ENCODE measurements around the gene EBF3.

EBF3 gene

DNA sequence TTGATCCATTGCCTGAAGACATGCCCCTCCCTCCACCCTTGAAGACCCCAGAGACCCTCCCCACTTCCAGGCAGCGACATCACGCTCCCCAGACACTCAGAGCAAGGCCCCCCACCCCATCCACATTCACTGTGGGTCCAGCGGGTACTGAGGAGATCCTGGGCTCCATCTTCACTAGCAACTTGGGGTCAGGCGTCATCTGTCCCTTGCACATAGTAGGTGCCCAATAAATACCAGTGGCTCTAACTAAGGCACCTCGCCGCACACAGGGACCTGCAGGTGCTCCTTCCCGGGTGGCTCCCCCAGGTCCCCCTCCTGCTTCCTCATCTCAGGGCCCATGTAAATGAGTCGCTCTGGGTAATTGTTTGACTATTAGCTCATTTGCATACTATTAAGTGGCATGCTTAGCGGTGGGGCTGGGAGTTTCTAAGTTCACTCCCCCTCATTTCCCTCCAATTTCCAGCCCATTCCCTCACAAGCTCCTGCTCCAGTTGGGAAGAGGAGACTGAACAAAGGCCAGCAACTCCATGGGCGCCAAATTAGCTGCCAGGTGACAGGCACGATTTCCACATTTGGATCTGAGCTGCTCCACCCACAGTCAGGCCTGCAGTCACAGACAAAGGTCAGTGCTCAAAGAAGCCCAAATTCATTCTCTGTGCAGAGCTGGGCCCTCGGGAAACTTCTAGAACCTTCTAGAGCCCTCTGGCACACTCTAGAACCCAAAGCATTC is 29.7 kb downstream of the EBF3 start:
- TF ChIP-seq, protein P1, sequence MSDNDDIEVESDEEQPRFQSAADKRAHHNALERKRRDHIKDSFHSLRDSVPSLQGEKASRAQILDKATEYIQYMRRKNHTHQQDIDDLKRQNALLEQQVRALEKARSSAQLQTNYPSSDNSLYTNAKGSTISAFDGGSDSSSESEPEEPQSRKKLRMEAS (IDR thresholded peaks at IDR 0.05) = no peak
- TF ChIP-seq EGR1 (IDR thresholded peaks at IDR 0.05) (no peak), CEBPB (IDR thresholded peaks at IDR 0.05) (no peak), TCF12 (IDR thresholded peaks at IDR 0.05; ENCODE audit: low read depth) (no peak), NFIC (IDR thresholded peaks at IDR 0.05) (no peak)

- TF ChIP-seq USF1 (IDR thresholded peaks at IDR 0.05) = no peak
- no peak for TF ChIP-seq YY1 (IDR thresholded peaks at IDR 0.05; ENCODE audit: low read depth)
- no peak for TF ChIP-seq TCF12 (IDR thresholded peaks at IDR 0.05; ENCODE audit: low read depth)
- TF ChIP-seq CEBPB (IDR thresholded peaks at IDR 0.05) = no peak
- no peak for TF ChIP-seq FOXM1 (IDR thresholded peaks at IDR 0.05; ENCODE audit: borderline replicate concordance, low read depth)
- TF ChIP-seq CREB1 (IDR thresholded peaks at IDR 0.05; ENCODE audit: low read depth) = no peak
- no peak for TF ChIP-seq ZBTB7A (IDR thresholded peaks at IDR 0.05; ENCODE audit: low read depth)
- no peak for TF ChIP-seq EP300 (IDR thresholded peaks at IDR 0.05; ENCODE audit: borderline replicate concordance)
- TF ChIP-seq RAD21 (IDR thresholded peaks at IDR 0.05; ENCODE audit: low read depth) = no peak
- TF ChIP-seq EGR1 (IDR thresholded peaks at IDR 0.05) = no peak
- no peak for TF ChIP-seq TAF1 (IDR thresholded peaks at IDR 0.05; ENCODE audit: low read depth)
- no peak for TF ChIP-seq NFIC (IDR thresholded peaks at IDR 0.05)
- TF ChIP-seq, protein P1 (IDR thresholded peaks at IDR 0.05) = no peak
- TF ChIP-seq, protein P2, sequence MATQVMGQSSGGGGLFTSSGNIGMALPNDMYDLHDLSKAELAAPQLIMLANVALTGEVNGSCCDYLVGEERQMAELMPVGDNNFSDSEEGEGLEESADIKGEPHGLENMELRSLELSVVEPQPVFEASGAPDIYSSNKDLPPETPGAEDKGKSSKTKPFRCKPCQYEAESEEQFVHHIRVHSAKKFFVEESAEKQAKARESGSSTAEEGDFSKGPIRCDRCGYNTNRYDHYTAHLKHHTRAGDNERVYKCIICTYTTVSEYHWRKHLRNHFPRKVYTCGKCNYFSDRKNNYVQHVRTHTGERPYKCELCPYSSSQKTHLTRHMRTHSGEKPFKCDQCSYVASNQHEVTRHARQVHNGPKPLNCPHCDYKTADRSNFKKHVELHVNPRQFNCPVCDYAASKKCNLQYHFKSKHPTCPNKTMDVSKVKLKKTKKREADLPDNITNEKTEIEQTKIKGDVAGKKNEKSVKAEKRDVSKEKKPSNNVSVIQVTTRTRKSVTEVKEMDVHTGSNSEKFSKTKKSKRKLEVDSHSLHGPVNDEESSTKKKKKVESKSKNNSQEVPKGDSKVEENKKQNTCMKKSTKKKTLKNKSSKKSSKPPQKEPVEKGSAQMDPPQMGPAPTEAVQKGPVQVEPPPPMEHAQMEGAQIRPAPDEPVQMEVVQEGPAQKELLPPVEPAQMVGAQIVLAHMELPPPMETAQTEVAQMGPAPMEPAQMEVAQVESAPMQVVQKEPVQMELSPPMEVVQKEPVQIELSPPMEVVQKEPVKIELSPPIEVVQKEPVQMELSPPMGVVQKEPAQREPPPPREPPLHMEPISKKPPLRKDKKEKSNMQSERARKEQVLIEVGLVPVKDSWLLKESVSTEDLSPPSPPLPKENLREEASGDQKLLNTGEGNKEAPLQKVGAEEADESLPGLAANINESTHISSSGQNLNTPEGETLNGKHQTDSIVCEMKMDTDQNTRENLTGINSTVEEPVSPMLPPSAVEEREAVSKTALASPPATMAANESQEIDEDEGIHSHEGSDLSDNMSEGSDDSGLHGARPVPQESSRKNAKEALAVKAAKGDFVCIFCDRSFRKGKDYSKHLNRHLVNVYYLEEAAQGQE (IDR thresholded peaks at IDR 0.05; ENCODE audit: low read depth) = no peak
- no peak for TF ChIP-seq TEAD4 (IDR thresholded peaks at IDR 0.05)
Observed at GRCh38 chr10:129933456-129934092, 30.5 kb downstream of the EBF3 start.

GRCh38 chr10:129932751-129933433 is 31.2 kb downstream of the EBF3 start:
- TF ChIP-seq, protein P2 (IDR thresholded peaks at IDR 0.05; ENCODE audit: low read depth) = no peak
- no peak for TF ChIP-seq CREB1 (IDR thresholded peaks at IDR 0.05; ENCODE audit: low read depth)
- TF ChIP-seq NFIC (IDR thresholded peaks at IDR 0.05) = no peak
- no peak for TF ChIP-seq RAD21 (IDR thresholded peaks at IDR 0.05; ENCODE audit: low read depth)
- TF ChIP-seq TCF12 (IDR thresholded peaks at IDR 0.05; ENCODE audit: low read depth) = no peak
- no peak for TF ChIP-seq YY1 (IDR thresholded peaks at IDR 0.05; ENCODE audit: low read depth)
- TF ChIP-seq CEBPB (IDR thresholded peaks at IDR 0.05) = no peak
- no peak for TF ChIP-seq TEAD4 (IDR thresholded peaks at IDR 0.05)
- TF ChIP-seq FOXM1 (IDR thresholded peaks at IDR 0.05; ENCODE audit: borderline replicate concordance, low read depth) = no peak
- no peak for TF ChIP-seq USF1 (IDR thresholded peaks at IDR 0.05)
- no peak for TF ChIP-seq EGR1 (IDR thresholded peaks at IDR 0.05)
- TF ChIP-seq TAF1 (IDR thresholded peaks at IDR 0.05; ENCODE audit: low read depth) = no peak

- TF ChIP-seq ZBTB7A (IDR thresholded peaks at IDR 0.05; ENCODE audit: low read depth) = no peak
- no peak for TF ChIP-seq RAD21 (IDR thresholded peaks at IDR 0.05; ENCODE audit: low read depth)
- TF ChIP-seq, protein P1 (IDR thresholded peaks at IDR 0.05) = no peak
- TF ChIP-seq YY1 (IDR thresholded peaks at IDR 0.05; ENCODE audit: low read depth) = no peak
- TF ChIP-seq EP300 (IDR thresholded peaks at IDR 0.05; ENCODE audit: borderline replicate concordance) = no peak
- TF ChIP-seq TAF1 (IDR thresholded peaks at IDR 0.05; ENCODE audit: low read depth) = no peak
- no peak for TF ChIP-seq USF1 (IDR thresholded peaks at IDR 0.05)
- TF ChIP-seq FOXM1 (IDR thresholded peaks at IDR 0.05; ENCODE audit: borderline replicate concordance, low read depth) = no peak
- no peak for TF ChIP-seq CEBPB (IDR thresholded peaks at IDR 0.05)
- no peak for TF ChIP-seq TEAD4 (IDR thresholded peaks at IDR 0.05)
- no peak for TF ChIP-seq EGR1 (IDR thresholded peaks at IDR 0.05)
- TF ChIP-seq TCF12 (IDR thresholded peaks at IDR 0.05; ENCODE audit: low read depth) = no peak
- TF ChIP-seq NFIC (IDR thresholded peaks at IDR 0.05) = no peak
- TF ChIP-seq CREB1 (IDR thresholded peaks at IDR 0.05; ENCODE audit: low read depth) = no peak
- TF ChIP-seq, protein P2 (IDR thresholded peaks at IDR 0.05; ENCODE audit: low read depth) = no peak
Observed at GRCh38 chr10:129932182-129932581, 31.9 kb downstream of the EBF3 start.

Measured in Ishikawa (cell line).